ENCODE measurements around the gene PDE1C.
A peak's percentile ranks its signal among the peaks of the same experiment; 100 is the strongest.

PDE1C gene

DNA sequence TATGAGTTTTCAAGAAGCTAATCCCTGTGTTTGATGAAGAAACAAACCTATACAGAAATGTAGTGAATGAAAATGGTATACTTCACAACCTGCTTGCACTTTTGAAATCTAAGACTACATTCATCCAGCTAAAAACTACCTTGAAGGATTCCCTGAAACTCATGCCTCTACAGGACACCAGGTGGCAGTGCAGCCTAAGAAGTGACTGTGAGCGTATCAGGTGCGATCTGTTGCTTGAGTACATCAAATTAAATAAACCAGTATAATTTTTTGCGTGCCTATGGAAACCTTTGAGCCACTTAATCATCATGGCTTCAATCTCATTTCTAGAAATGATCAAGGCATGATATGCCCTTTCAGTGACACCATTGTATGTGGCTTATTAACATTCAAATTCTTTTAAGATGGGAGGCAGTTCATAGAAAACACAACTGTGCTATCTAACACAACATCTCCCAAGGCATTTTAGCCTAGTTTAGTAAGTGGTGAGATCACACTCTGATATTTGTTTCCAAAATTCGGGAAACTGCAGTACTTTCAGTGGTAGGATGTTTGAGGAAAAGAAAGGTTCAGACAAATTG is 325.8 kb downstream of the PDE1C start:
- in situ Hi-C loops (cut with MboI; ENCODE audit: low sequenced_read_pairs, unreplicated experiment), result loop anchor here (10.0 to 25.0 kb wide), 3 partner anchors 307 to 600 kb away; no protein-coding TSS in a partner anchor
- DNase-seq (ENCODE audit: low spot score), result peak; percentile 42
- TF ChIP-seq, protein P1, sequence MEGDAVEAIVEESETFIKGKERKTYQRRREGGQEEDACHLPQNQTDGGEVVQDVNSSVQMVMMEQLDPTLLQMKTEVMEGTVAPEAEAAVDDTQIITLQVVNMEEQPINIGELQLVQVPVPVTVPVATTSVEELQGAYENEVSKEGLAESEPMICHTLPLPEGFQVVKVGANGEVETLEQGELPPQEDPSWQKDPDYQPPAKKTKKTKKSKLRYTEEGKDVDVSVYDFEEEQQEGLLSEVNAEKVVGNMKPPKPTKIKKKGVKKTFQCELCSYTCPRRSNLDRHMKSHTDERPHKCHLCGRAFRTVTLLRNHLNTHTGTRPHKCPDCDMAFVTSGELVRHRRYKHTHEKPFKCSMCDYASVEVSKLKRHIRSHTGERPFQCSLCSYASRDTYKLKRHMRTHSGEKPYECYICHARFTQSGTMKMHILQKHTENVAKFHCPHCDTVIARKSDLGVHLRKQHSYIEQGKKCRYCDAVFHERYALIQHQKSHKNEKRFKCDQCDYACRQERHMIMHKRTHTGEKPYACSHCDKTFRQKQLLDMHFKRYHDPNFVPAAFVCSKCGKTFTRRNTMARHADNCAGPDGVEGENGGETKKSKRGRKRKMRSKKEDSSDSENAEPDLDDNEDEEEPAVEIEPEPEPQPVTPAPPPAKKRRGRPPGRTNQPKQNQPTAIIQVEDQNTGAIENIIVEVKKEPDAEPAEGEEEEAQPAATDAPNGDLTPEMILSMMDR (IDR thresholded peaks at IDR 0.05; ENCODE audit: borderline replicate concordance, control extremely low read depth, extremely low read depth, insufficient read depth, missing control alignments), result peak; percentile 71

DNA sequence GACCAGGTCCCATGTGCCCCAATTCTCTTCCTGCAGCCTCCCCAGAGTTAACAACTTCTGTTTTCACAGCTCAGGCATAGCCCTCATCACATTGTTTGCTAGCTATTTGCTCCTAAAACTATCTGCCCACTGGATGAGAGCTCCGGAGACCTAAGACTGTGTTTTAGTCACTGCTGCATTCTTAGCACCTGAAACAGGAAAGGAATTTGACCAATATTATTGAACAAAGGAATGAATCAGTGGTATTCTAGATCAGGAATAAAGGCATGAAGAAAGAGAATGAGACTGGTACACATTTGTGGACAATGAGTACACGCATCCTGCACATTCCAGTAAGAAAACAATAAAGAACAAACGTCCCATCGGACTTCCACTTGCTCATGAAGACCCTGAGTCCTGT is 328.4 kb downstream of the PDE1C start:
- in situ Hi-C loops (cut with MboI; ENCODE audit: low sequenced_read_pairs, unreplicated experiment), result loop anchor here (10.0 to 25.0 kb wide), 3 partner anchors 305 to 603 kb away; no protein-coding TSS in a partner anchor
- TF ChIP-seq, protein P1 (IDR thresholded peaks at IDR 0.05; ENCODE audit: borderline replicate concordance, control extremely low read depth, extremely low read depth, insufficient read depth, missing control alignments), result no peak
- no peak for DNase-seq (ENCODE audit: low spot score)

DNA sequence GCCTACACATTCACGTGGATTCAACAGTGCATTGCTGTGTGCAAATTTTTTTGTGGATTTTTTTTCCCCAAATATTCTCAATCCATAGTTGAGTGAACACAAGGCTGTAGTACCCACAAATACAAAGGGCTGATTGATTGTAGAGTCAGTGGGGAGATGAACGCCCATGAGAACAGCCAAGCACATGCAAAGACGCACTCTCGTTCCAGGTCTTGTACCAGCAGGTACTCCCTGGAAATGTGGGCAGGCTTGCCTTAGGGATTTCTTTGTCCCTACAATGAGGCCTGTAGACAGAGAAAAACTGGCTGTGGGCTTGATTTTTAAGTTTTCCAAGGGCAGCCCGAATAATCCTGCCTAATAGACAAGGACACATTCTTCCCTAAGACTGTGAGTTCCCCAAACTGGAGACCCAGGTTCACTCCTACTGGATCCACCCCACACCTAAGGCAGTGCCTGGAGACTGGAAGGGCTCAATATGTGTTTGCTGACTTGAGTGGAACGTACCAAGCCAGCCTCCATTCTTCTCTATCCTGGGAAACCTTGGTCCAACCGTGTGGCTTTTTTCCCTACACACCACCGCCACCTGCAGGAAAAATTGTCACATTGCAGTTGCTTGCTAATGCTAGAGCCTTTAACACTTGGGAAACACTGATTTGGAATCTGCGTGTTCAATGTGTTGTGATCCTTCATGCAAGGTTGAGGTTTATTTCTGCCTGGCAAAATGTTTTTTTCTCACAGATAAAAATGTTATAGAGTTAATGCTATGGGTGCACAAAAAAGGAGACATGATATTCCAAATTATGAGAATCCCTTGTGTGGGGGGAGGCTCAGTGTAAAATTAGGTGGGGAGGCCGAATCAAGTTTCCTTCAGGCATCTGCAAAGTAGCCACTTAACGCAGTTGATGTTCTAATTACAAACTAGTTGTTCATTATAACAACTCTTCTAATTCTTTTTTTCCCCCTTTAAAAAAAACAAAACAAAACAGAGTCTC is 333.9 kb downstream of the PDE1C start:
- in situ Hi-C loops (cut with MboI; ENCODE audit: low sequenced_read_pairs, unreplicated experiment), result loop anchor here (10.0 to 25.0 kb wide), 2 partner anchors 299 to 611 kb away; no protein-coding TSS in a partner anchor
- TF ChIP-seq, protein P1 (IDR thresholded peaks at IDR 0.05; ENCODE audit: borderline replicate concordance, control extremely low read depth, extremely low read depth, insufficient read depth, missing control alignments), result peak; percentile 64

DNA sequence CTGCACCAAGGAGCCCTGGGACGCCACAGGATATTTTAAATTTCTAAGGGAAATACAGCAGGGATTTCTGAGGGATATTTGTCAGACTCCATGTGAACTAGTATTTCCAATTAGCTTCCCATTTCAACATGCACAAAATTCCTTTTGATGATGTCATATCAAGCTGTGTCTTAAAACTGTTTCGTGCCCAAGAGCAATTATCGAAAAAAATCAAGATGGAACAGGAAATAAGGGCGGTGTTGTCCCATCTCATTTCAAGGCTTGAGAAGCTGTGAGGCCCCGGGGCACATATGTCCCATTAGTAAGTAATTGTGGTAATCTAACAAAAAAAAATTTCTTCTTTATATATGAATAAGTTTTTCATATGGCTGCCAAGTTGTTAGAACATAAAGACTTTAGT is 335.8 kb downstream of the PDE1C start:
- DNase-seq (ENCODE audit: low spot score), result no peak
- TF ChIP-seq, protein P1 (IDR thresholded peaks at IDR 0.05; ENCODE audit: borderline replicate concordance, control extremely low read depth, extremely low read depth, insufficient read depth, missing control alignments), result no peak
- in situ Hi-C loops (cut with MboI; ENCODE audit: low sequenced_read_pairs, unreplicated experiment), result loop anchor here (10.0 to 25.0 kb wide), 2 partner anchors 297 to 610 kb away; no protein-coding TSS in a partner anchor

More for the DNA sequence above, 333.9 kb downstream of the PDE1C start:
- peak; percentile 41 for DNase-seq (ENCODE audit: low spot score)

DNA sequence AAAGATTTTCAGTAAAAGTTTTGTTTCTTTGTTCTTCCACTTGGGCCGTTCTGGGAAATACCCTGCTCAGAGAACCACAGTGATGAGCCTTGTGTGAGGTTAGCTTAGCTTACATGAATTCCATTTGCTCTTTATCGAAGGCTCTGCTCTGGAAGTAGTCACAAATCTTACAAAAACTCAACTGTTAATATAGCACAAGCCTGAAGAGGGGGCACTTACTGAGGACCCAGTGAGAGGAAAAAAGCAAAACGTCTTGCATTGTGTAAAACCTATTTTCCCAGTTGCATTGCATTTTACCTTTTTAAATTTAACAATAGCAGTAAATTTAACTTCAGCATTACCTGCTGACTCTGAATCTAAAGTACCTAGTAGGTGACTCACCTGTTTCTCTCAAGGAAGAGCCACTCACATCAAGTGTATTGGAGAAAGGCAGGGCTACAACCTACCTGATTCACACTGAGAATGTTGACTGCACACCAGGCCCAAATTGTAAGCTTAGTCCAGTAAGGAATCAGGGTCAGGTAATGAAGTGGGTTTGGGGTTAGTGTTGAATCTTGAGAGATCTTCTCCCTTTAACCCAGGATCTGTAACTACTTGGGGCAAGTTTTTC is 340.9 kb downstream of the PDE1C start:
- in situ Hi-C loops (cut with MboI; ENCODE audit: low sequenced_read_pairs, unreplicated experiment), result loop anchor here (25.0 kb wide), 1 partner anchor 292 kb away; no protein-coding TSS in a partner anchor
- DNase-seq (ENCODE audit: low spot score), result no peak
- TF ChIP-seq, protein P1 (IDR thresholded peaks at IDR 0.05; ENCODE audit: borderline replicate concordance, control extremely low read depth, extremely low read depth, insufficient read depth, missing control alignments), result no peak

DNA sequence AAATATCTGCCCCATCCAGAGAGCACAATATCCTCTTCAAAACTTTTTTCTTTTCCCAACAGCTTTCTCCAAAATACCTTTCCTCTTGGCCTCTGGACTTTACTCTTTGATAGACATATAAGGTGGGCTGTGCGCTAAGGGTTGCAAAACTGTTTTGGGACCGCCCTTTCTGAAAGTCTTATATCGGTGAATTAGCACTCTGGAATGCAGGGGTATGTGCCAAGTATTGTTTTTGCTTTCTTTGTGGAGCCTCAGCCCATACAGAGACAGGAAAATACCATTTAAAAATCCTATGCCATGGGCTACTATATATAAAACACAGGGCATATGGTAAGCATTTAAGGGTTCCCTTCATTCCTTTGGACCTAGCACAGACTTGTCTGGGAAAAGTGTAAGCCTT is 345.5 kb downstream of the PDE1C start:
- TF ChIP-seq, protein P1 (IDR thresholded peaks at IDR 0.05; ENCODE audit: borderline replicate concordance, control extremely low read depth, extremely low read depth, insufficient read depth, missing control alignments), result no peak
- in situ Hi-C loops (cut with MboI; ENCODE audit: low sequenced_read_pairs, unreplicated experiment), result loop anchor here (25.0 kb wide), 1 partner anchor 287 kb away; no protein-coding TSS in a partner anchor
- DNase-seq (ENCODE audit: low spot score), result no peak

All from GM13976 (cell line).